HFFc6 (cell line): ENCODE results near the gene NAA10. TPM values are rescaled to one million over a fixed set of nuclear protein-coding genes. Genes with fewer than 3 reads are reported as not detected.

Source experiments
- DNase-seq: peaks from one replicate; pipeline ENCODE4 v3.0.0-alpha.2; 2018
- H3K27ac Mint-ChIP-seq: 2 replicates; pipeline ENCODE4 v1.8.0; 2020; ENCODE audit warnings: mild to moderate bottlenecking, mixed read lengths
- H3K27me3 Mint-ChIP-seq: 2 replicates; pipeline ENCODE4 v1.8.0; 2021; ENCODE audit warnings: mild to moderate bottlenecking, moderate library complexity, mixed read lengths; ENCODE audit not compliant: insufficient read depth
- H3K36me3 Mint-ChIP-seq: 2 replicates; pipeline ENCODE4 v1.8.0; 2021; ENCODE audit warnings: low read depth, mixed read lengths
- H3K4me1 Mint-ChIP-seq: 2 replicates; pipeline ENCODE4 v1.8.0; 2020; ENCODE audit warnings: low read depth, mixed read lengths
- H3K4me3 Mint-ChIP-seq: 2 replicates; pipeline ENCODE4 v1.8.0; 2020; ENCODE audit warnings: mild to moderate bottlenecking, moderate library complexity, mixed read lengths
- H3K9me3 Mint-ChIP-seq: 2 replicates; pipeline ENCODE4 v1.8.0; 2020; ENCODE audit warnings: mild to moderate bottlenecking, mixed read lengths
- microRNA-seq: library from miRNA; unstranded; fragments of <30 nt; microRNA quantifications from one replicate; pipeline ENCODE4, GENCODE V29; 2019
- total RNA-seq, 6 experiments: library from RNA; stranded (reverse); fragmentation: NEBNext Ultra II Directional; extraction: Animal tissue kit (Norgen Biotek cat#: 25700); gene quantifications; 2 replicates in 1 of 6; 3 replicates in 5 of 6; pipeline ENCODE4 v1.2.3, GENCODE V29; 2021
- TF ChIP-seq, protein P1 (sequence below): fragments of 200-600 bp; sonication (generic); IDR thresholded peaks from 2 replicates; pipeline ENCODE4 v1.5.0; 2021; ENCODE audit warnings: antibody characterized with exemption, mild to moderate bottlenecking

The NAA10 gene
- total RNA-seq, 6 experiments from 2014 or later = 130 to 160 (median 146) TPM

DNA sequence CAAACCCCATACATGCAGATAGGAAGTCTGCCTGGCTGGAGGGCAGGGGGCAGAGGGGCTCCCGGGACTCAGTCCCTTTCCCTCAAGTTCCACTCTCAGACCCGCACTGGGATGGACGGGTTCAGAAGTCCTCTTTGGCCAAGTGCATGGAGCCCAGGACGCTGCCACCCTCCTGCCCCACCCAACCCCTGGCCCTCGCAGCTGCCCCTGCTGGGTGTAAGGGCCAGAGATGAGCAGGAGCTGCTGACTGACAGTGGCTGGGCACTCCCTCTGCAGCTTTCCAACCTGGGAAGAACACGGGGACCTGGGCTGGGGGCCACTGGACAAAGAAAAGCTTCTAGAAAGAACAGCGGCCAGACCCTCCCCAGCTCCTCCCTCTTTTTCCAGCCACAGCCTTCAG is 52.3 kb downstream of the NAA10 start:
- Mint-ChIP-seq H3K9me3 (no peaks in the 10 kb centered on the region), H3K27me3 (peaks cover 15% of the 10 kb centered on the region), H3K4me3 (0 out of 2 replicates have a peak overlapping the region, but pooled peaks have one; percentile 43), H3K36me3 (no peaks in the 10 kb centered on the region), H3K27ac (peak overlapping the region; percentile 5; the same call in 1 of the 2 replicates), H3K4me1 (peaks cover 12% of the 10 kb centered on the region)
- TF ChIP-seq, protein P1, sequence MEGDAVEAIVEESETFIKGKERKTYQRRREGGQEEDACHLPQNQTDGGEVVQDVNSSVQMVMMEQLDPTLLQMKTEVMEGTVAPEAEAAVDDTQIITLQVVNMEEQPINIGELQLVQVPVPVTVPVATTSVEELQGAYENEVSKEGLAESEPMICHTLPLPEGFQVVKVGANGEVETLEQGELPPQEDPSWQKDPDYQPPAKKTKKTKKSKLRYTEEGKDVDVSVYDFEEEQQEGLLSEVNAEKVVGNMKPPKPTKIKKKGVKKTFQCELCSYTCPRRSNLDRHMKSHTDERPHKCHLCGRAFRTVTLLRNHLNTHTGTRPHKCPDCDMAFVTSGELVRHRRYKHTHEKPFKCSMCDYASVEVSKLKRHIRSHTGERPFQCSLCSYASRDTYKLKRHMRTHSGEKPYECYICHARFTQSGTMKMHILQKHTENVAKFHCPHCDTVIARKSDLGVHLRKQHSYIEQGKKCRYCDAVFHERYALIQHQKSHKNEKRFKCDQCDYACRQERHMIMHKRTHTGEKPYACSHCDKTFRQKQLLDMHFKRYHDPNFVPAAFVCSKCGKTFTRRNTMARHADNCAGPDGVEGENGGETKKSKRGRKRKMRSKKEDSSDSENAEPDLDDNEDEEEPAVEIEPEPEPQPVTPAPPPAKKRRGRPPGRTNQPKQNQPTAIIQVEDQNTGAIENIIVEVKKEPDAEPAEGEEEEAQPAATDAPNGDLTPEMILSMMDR = no peak
- no peak for DNase-seq

DNA sequence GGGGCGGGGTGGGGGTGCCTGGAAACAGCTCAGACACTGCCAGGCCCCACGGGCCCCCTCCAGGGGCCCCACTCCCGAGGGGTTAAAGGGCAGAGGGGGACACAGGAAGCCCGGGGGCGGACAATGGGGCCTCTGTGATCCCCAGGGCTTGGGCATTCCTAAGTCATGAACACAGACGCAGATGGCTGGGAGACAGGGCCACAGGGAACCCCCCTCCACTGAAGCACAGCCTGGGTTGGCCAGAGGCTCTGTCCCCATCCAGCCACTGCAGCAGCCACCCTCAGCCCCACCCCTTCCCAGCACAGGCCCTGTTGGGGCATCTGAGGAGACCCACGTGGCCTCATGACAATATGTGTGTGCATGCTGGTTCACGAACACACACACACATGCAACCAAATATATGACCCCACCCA is 52.7 kb downstream of the NAA10 start:
- DNase-seq = peak; percentile 17
- TF ChIP-seq, protein P1 = no peak
- peaks cover 7% of the 10 kb centered on the region for H3K4me1 Mint-ChIP-seq
- peak overlapping the region; percentile 5; the same call in 1 of the 2 replicates for H3K27ac Mint-ChIP-seq
- no peaks in the 10 kb centered on the region for H3K36me3 Mint-ChIP-seq
- peak overlapping the region; percentile 43; the same call in 1 of the 2 replicates for H3K4me3 Mint-ChIP-seq
- no peaks in the 10 kb centered on the region for H3K9me3 Mint-ChIP-seq
- H3K27me3 Mint-ChIP-seq = peaks cover 18% of the 10 kb centered on the region

DNA sequence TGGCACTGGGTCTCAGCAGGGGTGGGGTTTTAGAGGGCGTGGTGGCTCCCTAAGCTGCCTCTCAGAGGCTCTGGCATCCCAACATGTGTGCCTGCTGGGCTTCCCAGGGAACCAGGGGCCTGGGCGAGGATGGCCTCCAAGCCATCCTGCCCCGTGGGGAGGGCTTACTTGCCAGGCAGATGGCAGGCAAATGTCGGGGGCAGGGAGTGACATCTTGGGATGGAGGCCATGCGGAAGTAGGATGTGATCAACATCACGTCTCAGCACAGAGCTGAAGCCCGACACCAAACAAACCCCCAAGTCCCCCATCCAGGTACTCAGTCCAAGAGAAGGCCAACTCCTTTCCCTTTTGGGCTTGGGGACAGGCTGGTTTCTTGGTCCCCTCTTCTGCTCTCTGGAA is 53.6 kb downstream of the NAA10 start:
- Mint-ChIP-seq H3K36me3 (no peaks in the 10 kb centered on the region), H3K27ac (no peak overlapping the region), H3K4me1 (peaks cover 6% of the 10 kb centered on the region), H3K4me3 (no peak overlapping the region), H3K27me3 (peaks cover 17% of the 10 kb centered on the region), H3K9me3 (no peaks in the 10 kb centered on the region)
- TF ChIP-seq, protein P1 = no peak
- no peak for DNase-seq

DNA sequence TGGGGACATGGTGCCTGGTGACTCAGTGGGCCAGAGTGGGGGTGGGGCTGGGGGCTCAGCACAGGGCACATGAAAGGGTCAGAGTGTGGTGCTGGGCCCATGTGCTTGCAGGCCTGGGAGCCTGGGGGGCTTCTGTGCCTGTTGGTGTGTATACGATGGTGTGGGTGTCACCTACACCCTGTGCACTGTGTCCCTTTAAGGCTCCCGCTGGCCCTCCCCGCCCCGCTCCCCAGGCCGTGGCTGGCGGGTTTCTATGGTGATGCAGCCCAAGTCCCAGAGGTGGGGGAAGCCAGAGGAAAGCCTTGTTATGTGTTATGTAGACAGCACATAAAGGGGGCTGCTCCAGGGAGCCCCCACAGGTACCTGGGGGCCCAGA is 54.4 kb downstream of the NAA10 start:
- DNase-seq = no peak
- peaks cover 17% of the 10 kb centered on the region for H3K27me3 Mint-ChIP-seq
- H3K27ac Mint-ChIP-seq = no peak overlapping the region
- H3K9me3 Mint-ChIP-seq = no peaks in the 10 kb centered on the region
- H3K36me3 Mint-ChIP-seq = no peaks in the 10 kb centered on the region
- peaks cover 6% of the 10 kb centered on the region for H3K4me1 Mint-ChIP-seq
- TF ChIP-seq, protein P1 = no peak
- no peak overlapping the region for H3K4me3 Mint-ChIP-seq

DNA sequence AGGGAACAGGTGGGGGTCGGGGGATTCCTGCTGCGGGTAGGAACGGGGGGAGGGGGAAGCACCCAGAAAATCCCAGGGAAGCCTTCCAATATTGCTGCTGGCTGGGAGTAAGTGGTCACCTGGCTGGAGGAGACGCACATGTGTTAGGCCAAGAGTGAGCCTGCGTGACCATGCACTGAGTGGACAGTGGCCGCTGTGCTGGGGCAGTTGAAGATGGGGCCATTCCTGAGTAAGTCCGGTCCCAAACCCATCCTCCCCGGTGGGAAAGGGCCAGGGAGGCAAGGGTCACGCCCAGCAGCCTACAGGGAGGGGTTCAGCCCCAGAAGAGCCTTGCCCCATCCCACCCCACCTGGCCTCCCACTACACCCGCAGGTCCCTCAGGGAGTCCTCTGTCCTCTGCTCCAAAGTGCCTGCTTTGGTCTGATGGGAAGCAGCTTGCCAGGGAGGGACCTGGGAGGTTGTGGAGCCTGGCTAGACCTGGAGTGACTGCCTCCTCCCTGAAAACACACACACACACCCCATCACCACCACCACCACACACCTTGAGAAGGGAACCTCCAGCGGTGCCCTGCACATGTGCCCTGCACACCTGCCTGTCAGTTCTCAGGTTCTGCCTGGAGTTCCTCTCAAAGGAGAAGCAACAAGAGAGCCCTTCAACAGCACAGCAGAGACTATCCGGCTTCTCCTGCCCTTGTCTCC is 54.9 kb downstream of the NAA10 start:
- no peak overlapping the region for H3K4me3 Mint-ChIP-seq
- H3K27ac Mint-ChIP-seq = no peak overlapping the region
- peaks cover 6% of the 10 kb centered on the region for H3K4me1 Mint-ChIP-seq
- no peaks in the 10 kb centered on the region; the same call in 1 of the 2 replicates for H3K36me3 Mint-ChIP-seq
- DNase-seq = no peak
- TF ChIP-seq, protein P1 = no peak
- H3K9me3 Mint-ChIP-seq = no peaks in the 10 kb centered on the region
- H3K27me3 Mint-ChIP-seq = peaks cover 15% of the 10 kb centered on the region

Small RNA genes lying within 50 kb of the gene (microRNA-seq; reads per million reads assigned to microRNA genes)
- not detected for gene MIR3202-1
- not detected for gene MIR3202-2

Other genes with a start within 250 kb of the NAA10 start
- gene SLC6A8, start 247.1 kb downstream of the NAA10 start, total RNA-seq = 10 to 100 TPM; 14.0 to 33.8 (median 17.7) TPM
- gene BCAP31, start 210.7 kb downstream of the NAA10 start, total RNA-seq = 100 to 1,000 TPM; 203 to 295 (median 218) TPM
- gene ABCD1, start 210.2 kb downstream of the NAA10 start, total RNA-seq = 10 to 100 TPM; 12.9 to 18.9 (median 14.5) TPM
- 10 to 100 TPM; 13.2 to 33.4 (median 15.8) TPM for gene PLXNB3, start 170.8 kb downstream of the NAA10 start, total RNA-seq
- under 1 TPM; 0.14 to 0.51 (median 0.27) TPM for gene SRPK3, start 154.0 kb downstream of the NAA10 start, total RNA-seq
- gene IDH3G, start 140.7 kb downstream of the NAA10 start, total RNA-seq = 10 to 100 TPM; 60.2 to 67.1 (median 62.8) TPM
- 100 to 1,000 TPM; 171 to 247 (median 182) TPM for gene SSR4, start 140.4 kb downstream of the NAA10 start, total RNA-seq
- gene PDZD4, start 104.5 kb downstream of the NAA10 start, total RNA-seq = not detected
- 10 to 100 TPM; 13.1 to 89.2 (median 14.4) TPM for gene L1CAM, start 48.9 kb downstream of the NAA10 start, total RNA-seq
- gene AVPR2, start 30.4 kb downstream of the NAA10 start, total RNA-seq = not detected
- gene ARHGAP4, start 8.8 kb downstream of the NAA10 start, total RNA-seq = under 1 TPM; 0.18 to 0.63 (median 0.48) TPM
- under 1 TPM in 4 of 6 experiments, not detected in 2; 0.23 to 0.75 (median 0.40) TPM for gene RENBP, start 9.6 kb upstream of the NAA10 start, total RNA-seq
- 10 to 100 TPM; 52.1 to 62.1 (median 59.0) TPM for gene HCFC1, start 36.8 kb upstream of the NAA10 start, total RNA-seq
- 1 to 10 TPM; 3.1 to 8.0 (median 5.7) TPM for gene TMEM187, start 37.7 kb upstream of the NAA10 start, total RNA-seq
- gene IRAK1, start 84.9 kb upstream of the NAA10 start, total RNA-seq = 100 to 1,000 TPM; 103 to 133 (median 120) TPM
- gene MECP2, start 162.7 kb upstream of the NAA10 start, total RNA-seq = 10 to 100 TPM; 28.8 to 35.8 (median 31.9) TPM
- gene OPN1LW, start 209.2 kb upstream of the NAA10 start, total RNA-seq = not detected
- gene OPN1MW, start 247.6 kb upstream of the NAA10 start, total RNA-seq = not detected